ENCODE results near the gene AP4M1.
A peak's percentile ranks its signal among the peaks of the same experiment; 100 is the strongest.
"Not testable (repeated sequence)": the region's sequence is repeated elsewhere in the genome, so short reads cannot be mapped to it uniquely, and the experiment has no call there.

Gene AP4M1

DNA sequence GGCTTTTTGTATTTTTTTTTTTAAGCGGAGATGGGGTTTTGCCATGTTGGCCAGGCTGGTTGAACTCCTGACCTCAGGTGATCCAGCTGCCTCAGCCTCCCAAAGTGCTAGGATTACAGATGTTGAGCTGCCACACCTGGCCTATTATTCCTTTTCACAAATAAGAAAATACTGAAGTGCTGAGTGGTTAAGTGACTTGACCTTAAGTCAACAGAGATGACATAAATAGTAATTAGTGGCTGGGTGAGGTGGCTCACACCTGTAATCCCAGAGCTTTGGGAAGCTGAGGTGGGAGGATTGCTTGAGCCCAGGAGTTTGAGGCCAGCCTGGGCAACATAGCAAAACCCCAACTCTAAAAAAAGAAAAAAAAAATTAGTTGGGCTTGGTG is 28.8 kb downstream of the AP4M1 start:
- DNase-seq = not testable (repeated sequence)

- peak in 48 of 56 donors; percentile 9 to 87 (median 48) for DNase-seq
Observed at GRCh38 chr7:100130608-100131453, 29.4 kb downstream of the AP4M1 start.

GRCh38 chr7:100132126-100132525 is 30.7 kb downstream of the AP4M1 start:
- no peak for DNase-seq

DNA sequence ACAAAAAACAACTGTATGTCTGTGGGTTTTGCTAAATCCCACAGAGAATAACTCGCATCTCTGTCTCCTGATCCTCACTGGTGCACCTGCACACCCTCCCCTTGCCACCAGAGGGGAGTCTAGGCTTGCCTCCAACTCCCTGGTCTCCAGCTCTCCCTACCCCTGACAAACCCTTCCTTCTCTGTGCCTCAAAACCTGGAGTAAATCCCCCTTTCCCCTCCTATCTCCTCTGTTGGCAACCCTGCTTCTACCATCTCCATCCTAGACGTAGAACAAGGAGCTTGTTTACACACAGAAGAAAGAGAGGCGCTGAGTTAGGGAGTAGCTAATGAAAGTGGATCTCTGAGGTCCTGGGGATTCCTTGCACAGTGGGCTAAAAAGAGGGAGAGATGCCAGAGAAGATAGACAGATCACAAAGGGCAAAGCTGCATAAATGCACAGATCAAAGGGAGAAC is 31.3 kb downstream of the AP4M1 start:
- DNase-seq = peak in 27 of 56 donors; percentile 9 to 66 (median 25)

GRCh38 chr7:100137851-100138760 is 36.7 kb downstream of the AP4M1 start:
- no peak for DNase-seq

GRCh38 chr7:100141555-100141949 is 40.1 kb downstream of the AP4M1 start:
- DNase-seq = no peak

DNA sequence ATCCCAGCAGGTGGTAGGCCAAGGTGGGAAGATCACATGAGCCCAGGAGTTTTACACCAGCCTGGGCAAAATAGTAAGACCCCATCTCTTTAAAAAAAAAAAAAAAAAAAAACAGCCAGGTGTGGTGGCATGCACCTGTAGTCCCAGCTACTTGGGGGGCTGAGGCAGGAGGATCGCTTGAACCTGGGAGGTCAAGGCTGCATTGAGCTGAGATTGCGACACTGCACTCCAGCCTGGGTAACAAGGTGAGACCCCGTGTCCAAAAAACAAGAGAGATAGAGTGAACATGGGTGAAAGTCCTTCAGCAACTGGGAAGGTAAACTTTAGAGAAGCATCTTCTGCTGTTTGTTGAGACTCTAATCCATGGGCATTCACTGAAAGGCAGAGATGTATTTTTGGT is 41.0 kb downstream of the AP4M1 start:
- no peak for DNase-seq

DNA sequence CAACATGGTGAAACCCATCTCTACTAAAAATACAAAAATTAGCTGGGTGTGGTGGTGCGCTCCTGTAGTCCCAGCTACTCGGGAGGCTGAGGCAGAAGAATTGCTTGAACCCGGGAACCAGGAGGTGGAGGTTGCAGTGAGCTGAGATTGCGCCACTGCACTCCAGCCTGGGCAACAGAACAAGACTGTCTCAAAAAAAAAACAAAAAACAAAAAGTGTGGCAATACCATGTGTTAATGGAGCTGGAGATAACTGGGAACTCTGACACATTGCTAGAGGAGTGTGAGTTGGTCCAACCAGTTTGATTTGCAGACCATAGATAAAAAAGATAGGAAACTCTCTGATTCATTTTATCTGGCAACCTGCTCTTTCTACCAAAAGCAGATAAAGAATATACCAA is 44.9 kb downstream of the AP4M1 start:
- not testable (repeated sequence) for DNase-seq

DNA sequence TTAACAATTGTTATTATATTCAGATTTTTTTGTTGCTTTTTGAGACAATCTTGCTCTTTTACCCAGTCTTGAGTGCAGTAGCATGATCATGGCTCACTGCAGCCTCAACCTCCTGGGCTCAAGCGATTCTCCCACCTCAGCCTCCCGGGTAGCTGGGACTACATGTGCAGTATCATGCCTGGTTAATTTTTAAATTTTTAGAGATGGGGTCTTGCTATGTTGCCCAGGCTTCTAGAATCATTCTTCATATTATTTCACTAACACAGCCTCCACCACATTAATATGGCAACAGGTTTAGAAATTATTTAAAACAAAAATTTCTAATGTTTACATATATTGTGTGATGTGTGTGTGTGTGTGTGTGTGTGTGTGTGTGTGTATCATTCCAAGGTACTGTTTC is 45.8 kb downstream of the AP4M1 start:
- no peak for DNase-seq

- DNase-seq = no peak
Observed at GRCh38 chr7:100148225-100148558, 46.7 kb downstream of the AP4M1 start.

GRCh38 chr7:100148559-100149328 is 47.3 kb downstream of the AP4M1 start, which contains the start of gene LAMTOR4:
LAMTOR4 (plus strand) TSS chr7:100148918; CDS start chr7:100148973, 55 bp downstream.
- DNase-seq = peak; percentile 68 to 100 (median 99)

DNA sequence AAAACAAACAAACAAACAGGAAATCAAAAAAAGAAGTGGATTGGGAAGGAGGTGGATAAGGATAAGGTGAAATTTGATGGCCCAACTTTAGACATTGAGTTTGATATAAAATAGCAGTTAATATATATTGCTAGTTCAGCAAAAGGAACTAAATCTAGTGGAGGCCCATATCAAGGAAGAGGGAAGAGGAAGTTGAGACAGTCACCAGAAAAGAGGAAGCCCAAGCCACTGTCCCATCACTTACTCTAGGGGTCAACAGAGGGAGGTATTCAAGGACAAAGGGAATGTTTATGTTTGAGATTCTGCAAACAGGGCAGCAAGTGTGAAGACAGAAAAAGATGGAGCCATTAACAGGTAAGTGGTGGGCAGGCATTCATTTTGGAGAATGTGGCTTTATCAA is 51.0 kb downstream of the AP4M1 start:
- peak in 1 of 56 donors; percentile 15 for DNase-seq

- no peak for DNase-seq
Observed at GRCh38 chr7:100152937-100153666, 51.7 kb downstream of the AP4M1 start.

- no peak for DNase-seq
Observed at GRCh38 chr7:100153708-100154535, 52.5 kb downstream of the AP4M1 start.

DNA sequence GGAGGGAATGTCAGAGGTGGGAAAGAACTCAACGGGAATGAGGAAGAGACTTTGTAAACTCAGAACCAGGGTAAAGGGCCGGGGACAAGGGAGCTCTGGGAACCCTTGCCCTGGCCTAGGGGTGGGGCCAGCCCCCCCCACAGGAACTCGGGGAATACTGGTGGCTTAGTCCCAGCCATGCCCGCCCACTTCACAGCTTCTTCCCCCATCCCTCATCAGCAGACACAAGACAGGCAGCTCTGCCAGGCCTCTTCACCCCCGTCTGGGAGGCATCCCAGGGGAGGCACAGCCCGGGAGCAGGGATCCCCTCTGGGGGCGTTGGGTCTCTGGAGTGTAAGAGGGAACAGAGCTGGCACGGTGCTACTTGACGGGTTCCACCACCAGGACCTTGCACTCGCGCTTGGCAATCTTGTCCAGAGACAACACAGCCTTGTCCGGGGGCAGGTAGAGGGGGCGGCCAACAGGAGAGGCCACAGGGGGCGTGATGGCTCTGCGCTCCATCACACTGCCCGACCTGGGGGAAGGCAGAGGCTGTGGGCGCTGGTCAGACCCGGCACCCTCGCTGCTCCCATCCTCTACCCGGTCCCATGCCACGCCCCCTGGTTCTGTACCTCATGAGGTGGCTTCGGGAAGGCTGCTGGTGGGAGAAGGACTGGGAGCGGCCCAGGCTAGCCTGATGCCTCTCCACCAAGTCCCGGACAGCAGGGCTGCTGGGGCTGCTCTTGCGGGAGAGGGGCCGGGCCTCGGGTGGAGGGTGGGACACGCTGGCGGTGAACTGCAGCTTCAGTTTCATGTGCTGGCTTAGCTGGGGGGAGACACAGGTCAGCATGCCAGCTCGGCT is 53.4 kb downstream of the AP4M1 start:
- no peak for DNase-seq

GRCh38 chr7:100155553-100156317 is 54.3 kb downstream of the AP4M1 start:
- no peak for DNase-seq

DNA sequence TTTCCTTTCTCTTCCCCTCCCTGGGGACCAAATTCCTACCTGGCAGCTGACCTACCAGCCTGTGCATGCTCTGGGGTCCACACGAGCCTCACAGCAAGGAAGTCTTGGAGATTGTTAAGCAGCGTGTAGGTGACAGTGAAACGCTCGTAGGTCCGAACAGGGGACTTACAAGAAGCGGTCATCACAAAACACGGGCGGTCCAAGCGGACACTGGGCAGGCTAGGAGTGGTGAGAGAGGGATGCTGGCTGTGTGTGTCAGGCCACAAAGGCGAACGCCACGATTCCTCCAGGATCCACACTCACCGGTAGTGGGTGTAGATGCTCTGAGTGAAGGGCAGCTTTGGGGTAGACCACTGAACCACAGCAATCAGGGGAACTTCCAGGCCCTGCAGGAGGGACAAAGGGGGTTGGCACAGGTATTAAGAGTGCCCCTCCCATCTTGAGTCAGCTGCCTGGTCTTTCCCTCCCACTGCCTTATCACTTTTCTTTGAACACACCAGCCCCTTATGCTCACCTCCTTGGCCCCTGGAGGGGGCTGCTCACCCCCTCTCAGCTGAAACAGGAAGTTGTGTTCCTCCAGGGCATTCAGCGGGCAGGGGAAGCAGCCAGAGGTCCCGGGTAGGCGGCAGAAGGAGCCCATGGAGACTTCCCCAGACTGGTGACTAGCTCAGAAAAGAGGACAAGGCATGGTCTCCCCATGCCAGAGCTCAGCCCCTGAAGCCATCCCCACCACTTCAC is 55.1 kb downstream of the AP4M1 start:
- no peak for DNase-seq

- no peak for DNase-seq
Observed at GRCh38 chr7:100157069-100157333, 55.6 kb downstream of the AP4M1 start.

All from amygdala (tissue), 56 donors.